ENCODE measurements around the gene CLSTN1. TPM values are rescaled to one million over a fixed set of nuclear protein-coding genes. Genes with fewer than 3 reads are reported as not detected.
A peak's percentile ranks its signal among the peaks of the same experiment; 100 is the strongest.

Gene CLSTN1
- total and polyA plus RNA-seq, 12 donors = 37.1 to 79.8 (median 63.8) TPM

GRCh38 chr1:9823693-9823942 is 147 bp downstream of the CLSTN1 start:
- H3K9me3 ChIP-seq = no peaks in the 10 kb centered on the region
- ATAC-seq (peak in 6 of 8 donors; percentile 1 to 49 (median 39)), DNase-seq (peak in 1 of 2 donors; percentile 29)
- TF ChIP-seq CTCF (IDR thresholded peaks at IDR 0.05) = no peak
- H3K36me3 ChIP-seq = no peaks in the 10 kb centered on the region
- no peaks in the 10 kb centered on the region for H3K27me3 ChIP-seq
- intact Hi-C loops (cut with DNase I) = no loop called here
- 0% methylated on average over 37 to 40 of the region's 40 CpGs for WGBS, 2 donors
- H3K4me3 ChIP-seq = peak overlapping the region; percentile 61 to 94 (median 86)
- H3K4me1 ChIP-seq = peaks cover 4 to 41% (median 35%) of the 10 kb centered on the region in 9 donors
- H3K27ac ChIP-seq = peak overlapping the region; percentile 55 to 88 (median 84)

GRCh38 chr1:9822897-9823692 is 670 bp downstream of the CLSTN1 start:
- ATAC-seq = peak in 7 of 8 donors; percentile 7 to 29 (median 10)
- H3K4me3 ChIP-seq = peak overlapping the region; percentile 61 to 94 (median 86)
- no peaks in the 10 kb centered on the region for H3K36me3 ChIP-seq
- DNase-seq = peak in 1 of 2 donors; percentile 36
- intact Hi-C loops (cut with DNase I) = no loop called here
- H3K27ac ChIP-seq = peak overlapping the region; percentile 55 to 88 (median 84)
- H3K9me3 ChIP-seq = no peaks in the 10 kb centered on the region
- TF ChIP-seq CTCF (IDR thresholded peaks at IDR 0.05) = no peak
- WGBS, 2 donors = 0% methylated on average over 58 to 71 of the region's 71 CpGs
- H3K4me1 ChIP-seq = peaks cover 4 to 41% (median 35%) of the 10 kb centered on the region in 9 donors
- H3K27me3 ChIP-seq = no peaks in the 10 kb centered on the region

- WGBS, 2 donors = 5 to 7% methylated on average over 8 of the region's 8 CpGs
- H3K27me3 ChIP-seq = no peaks in the 10 kb centered on the region
- no peak for DNase-seq
- peak overlapping the region in 3 of 10 donors; percentile 55 to 83 (median 82) for H3K27ac ChIP-seq
- no peaks in the 10 kb centered on the region for H3K9me3 ChIP-seq
- TF ChIP-seq CTCF (IDR thresholded peaks at IDR 0.05) = no peak
- ATAC-seq = no peak
- peak overlapping the region; percentile 61 to 94 (median 86) for H3K4me3 ChIP-seq
- H3K4me1 ChIP-seq = peaks cover 4 to 41% (median 35%) of the 10 kb centered on the region in 9 donors
- no peaks in the 10 kb centered on the region for H3K36me3 ChIP-seq
- intact Hi-C loops (cut with DNase I) = no loop called here
Observed at GRCh38 chr1:9822490-9822889, 1.3 kb downstream of the CLSTN1 start.

GRCh38 chr1:9821710-9822109 is 2.1 kb downstream of the CLSTN1 start:
- no peak overlapping the region for H3K27ac ChIP-seq
- H3K36me3 ChIP-seq = no peaks in the 10 kb centered on the region
- no peaks in the 10 kb centered on the region for H3K9me3 ChIP-seq
- H3K4me3 ChIP-seq = peak overlapping the region in 3 of 10 donors; percentile 84 to 94 (median 87)
- ATAC-seq = no peak
- no peak for TF ChIP-seq CTCF (IDR thresholded peaks at IDR 0.05)
- intact Hi-C loops (cut with DNase I) = no loop called here
- no peak for DNase-seq
- H3K4me1 ChIP-seq = peaks cover 4 to 41% (median 35%) of the 10 kb centered on the region in 9 donors
- 94 to 95% methylated on average over 4 of the region's 4 CpGs for WGBS, 2 donors
- no peaks in the 10 kb centered on the region for H3K27me3 ChIP-seq

Data from heart right ventricle (tissue), 16 donors.